Body of pancreas (tissue), 4 donors: ENCODE results near the gene GPATCH3.

ENCODE experiments used
- CTCF ChIP-seq, 7 experiments: fragments of 450-650 bp in 4 of 7; fragments of 200-600 bp in 3 of 7; sonication (generic) in 3 of 7; IDR thresholded peaks; one replicate each; pipeline ENCODE4 v1.5.1; 2016 to 2019; ENCODE audit warnings: antibody characterized with exemption in 7 of 7
- POLR2A ChIP-seq, 3 donors: fragments of 450-650 bp; IDR thresholded peaks; one replicate each; pipeline ENCODE4 v1.6.1; 2016; ENCODE audit warnings: antibody characterized with exemption in 3 of 3, mild to moderate bottlenecking in 2 of 3

- TF ChIP-seq CTCF (IDR thresholded peaks at IDR 0.05) (no peak), POLR2A (IDR thresholded peaks at IDR 0.05) (no peak)
These were observed 15.1 kb upstream of the GPATCH3 start for GRCh38 chr1:26915204-26915842.
